HG03103 (cell line): Measurements from ENCODE around the gene STK36.
"Not testable (repeated sequence)": the region's sequence is repeated elsewhere in the genome, so short reads cannot be mapped to it uniquely, and the experiment has no call there.

Source experiments
- ATAC-seq: cut with Tn5 transposase; IDR thresholded peaks from one replicate; pipeline ENCODE4 v1.9.1; 2021; ENCODE audit warnings: low read depth; ENCODE audit not compliant: unreplicated experiment

The STK36 gene

DNA sequence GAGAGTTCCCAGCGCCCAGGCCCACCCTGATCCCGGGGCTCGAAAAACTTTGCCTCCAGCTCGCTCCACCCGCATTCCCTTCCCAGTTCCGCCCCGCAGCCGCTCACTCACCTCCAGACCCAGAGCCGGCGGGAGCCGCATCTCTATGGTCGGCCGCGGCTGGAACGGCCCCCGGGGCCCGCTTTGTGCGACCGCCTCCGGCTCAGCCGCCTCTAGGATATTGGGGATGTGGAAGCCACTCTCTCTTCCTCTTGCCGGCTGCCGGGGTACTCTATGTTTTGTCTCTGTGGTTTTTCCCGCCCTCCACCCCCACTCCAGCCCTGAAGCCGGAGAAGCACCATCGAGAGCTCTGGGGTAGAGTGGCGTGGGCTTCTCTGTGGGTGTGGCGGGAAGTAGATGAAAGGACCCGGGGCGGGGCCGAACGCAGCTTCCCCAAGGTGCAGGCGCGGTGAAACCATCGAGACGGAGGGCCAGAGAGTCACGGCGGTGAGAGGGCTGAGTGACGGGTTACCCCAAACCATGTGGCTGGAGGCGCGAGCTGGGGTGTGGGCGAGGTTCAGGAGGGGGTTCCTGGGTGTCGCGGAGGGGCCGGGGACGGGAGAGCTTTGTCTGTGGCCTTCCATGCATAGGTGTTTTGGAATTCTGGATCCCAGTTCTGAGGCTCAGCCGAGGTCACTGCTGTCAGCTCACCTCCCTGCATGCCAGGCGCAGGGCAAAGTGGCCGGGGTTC is 12.5 kb upstream of the STK36 start, which contains the start of the genes BCS1L and ZNF142:
TSS of gene BCS1L (plus strand) at position 426 of the 730 bp plus-strand sequence. CDS start 1,305 bp downstream, outside the sequence.
TSS of gene ZNF142 (minus strand) at position 366 of the 730 bp plus-strand sequence. CDS start 3,194 bp downstream, outside the sequence.
- ATAC-seq: peak; percentile 93

DNA sequence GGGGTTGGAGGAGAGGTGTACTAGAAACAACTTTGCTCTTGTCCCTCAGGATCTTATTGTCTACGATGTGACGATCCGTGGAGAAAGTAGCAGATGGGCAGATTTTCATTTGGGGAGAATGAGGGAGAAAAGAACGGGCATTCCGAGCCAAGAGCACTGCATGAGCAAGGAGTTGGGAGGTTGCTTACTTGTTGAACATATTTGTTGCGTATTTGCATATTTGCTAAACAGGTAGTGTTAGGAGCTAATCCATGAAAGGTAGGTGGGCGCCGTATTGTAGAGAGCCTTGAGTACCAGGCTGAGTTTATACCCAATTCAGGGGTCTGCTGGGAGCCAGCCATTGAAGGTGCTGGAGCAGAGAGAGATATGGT is 11.9 kb upstream of the STK36 start:
- no peak for ATAC-seq

- no peak for ATAC-seq
Observed at GRCh38 chr2:218662377-218662776, 9.5 kb upstream of the STK36 start.

- ATAC-seq: no peak
Observed at GRCh38 chr2:218662827-218663226, 9.1 kb upstream of the STK36 start.

DNA sequence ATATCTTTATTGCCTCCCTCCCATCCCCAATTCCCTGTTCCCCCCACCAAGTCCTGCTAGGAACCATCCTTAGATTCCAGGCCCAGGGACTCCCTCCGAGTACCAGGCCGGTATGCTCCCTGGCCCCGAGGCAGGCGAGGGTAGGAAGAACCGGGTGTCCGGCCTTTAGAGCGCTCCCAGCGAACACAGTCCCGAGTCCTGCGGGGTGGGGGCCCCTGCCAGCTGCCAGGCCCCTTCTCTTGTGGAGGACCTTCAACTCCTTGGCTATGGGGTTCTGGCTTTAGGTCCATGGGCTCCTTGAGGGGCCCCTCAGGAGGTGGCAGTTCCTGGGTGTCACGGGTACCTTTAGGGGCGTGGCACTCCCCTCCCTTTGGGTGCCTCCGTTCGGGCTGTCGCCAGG is 8.0 kb upstream of the STK36 start:
- no peak for ATAC-seq

DNA sequence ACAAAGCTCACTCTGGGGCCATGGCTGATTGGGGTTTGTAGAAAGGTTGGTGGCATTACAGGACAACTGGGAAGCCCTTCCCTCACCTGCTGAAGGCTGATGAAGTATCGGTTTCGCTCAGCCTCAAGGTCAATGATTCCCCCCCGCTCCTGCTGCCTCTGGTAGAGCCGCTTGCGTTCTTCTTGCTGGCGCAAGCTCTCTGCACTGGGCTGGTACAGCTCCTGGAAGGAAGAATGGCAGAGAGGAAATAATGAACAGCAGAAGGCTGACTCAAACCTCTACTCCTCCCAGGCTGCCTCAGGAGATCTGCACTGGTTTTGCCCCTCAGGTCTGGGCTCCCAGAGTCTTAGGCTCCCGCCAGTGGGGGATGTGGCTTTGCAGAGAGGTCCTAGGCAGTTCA is 7.2 kb upstream of the STK36 start:
- ATAC-seq: no peak

DNA sequence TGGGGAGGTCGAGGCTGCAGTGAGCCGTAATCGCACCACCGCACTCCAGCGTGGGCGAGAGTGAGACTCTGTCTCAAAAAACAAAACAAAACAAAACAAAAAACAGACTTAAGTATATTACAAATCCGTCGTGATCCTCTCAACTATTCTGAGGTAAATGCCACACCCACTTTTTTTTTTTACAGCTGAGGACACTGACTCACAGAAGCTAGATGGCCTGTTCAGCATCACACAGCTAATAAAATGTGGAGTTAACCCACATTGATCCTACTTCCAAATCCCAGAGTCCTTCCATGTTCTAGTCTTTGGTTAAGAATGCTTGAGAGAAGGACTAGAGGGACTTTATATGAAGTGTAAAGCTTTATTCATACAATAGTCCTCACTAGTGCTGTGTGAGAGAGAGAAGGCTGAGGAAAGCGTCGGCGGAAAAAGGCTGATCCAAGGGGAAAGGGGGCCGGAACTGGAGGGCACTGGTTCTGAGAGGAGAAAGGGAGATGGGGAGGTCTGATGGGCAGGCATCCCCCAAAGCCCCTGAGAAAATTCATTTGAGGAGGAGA is 711 bp upstream of the STK36 start:
- ATAC-seq: no peak

DNA sequence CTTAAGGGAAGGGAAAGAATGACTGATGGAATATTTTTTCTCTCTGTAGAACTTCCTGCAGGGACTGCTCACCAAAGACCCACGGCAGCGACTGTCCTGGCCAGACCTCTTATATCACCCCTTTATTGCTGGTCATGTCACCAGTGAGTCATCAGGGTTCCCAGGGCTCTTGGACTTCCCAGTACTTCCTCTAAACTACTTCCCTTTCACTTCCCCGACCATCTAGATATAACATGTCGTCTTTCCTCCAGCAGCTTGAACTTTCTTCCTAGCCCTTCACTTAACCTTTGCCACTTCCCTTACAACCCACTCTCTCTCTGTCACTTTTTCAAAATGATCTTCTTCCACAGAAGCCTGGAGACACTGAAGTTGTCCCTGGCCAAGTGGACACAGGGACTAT is 7.2 kb downstream of the STK36 start:
- no peak for ATAC-seq

GRCh38 chr2:218680061-218680460 is 8.2 kb downstream of the STK36 start:
- no peak for ATAC-seq

GRCh38 chr2:218687400-218688060 is 15.6 kb downstream of the STK36 start:
- ATAC-seq: not testable (repeated sequence)

DNA sequence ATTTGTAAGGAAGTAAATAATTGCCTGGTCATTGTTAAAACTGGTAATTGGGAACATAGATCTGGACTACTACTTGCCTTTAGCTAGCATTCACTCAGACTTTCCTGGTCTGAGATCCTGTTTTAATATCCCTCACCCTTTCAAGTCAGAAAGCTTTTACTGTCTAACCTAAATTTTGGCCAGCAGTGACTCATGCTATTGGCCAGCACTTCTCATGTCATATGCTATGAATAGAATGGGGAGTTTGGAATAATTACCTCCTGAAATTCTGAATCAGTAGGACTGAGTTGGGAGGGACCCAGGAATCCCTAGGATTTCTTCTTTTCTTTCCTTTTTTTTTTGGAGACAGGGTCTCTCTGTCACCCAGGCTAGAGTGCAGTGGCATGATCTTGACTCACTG is 19.3 kb downstream of the STK36 start:
- no peak for ATAC-seq

GRCh38 chr2:218694405-218695145 is 22.7 kb downstream of the STK36 start:
- ATAC-seq: no peak

- ATAC-seq: no peak
Observed at GRCh38 chr2:218698885-218699284, 27.0 kb downstream of the STK36 start.

- no peak for ATAC-seq
Observed at GRCh38 chr2:218701806-218702205, 29.9 kb downstream of the STK36 start.

GRCh38 chr2:218703341-218703740 is 31.5 kb downstream of the STK36 start:
- no peak for ATAC-seq

GRCh38 chr2:218708086-218708485 is 36.2 kb downstream of the STK36 start:
- ATAC-seq: no peak

DNA sequence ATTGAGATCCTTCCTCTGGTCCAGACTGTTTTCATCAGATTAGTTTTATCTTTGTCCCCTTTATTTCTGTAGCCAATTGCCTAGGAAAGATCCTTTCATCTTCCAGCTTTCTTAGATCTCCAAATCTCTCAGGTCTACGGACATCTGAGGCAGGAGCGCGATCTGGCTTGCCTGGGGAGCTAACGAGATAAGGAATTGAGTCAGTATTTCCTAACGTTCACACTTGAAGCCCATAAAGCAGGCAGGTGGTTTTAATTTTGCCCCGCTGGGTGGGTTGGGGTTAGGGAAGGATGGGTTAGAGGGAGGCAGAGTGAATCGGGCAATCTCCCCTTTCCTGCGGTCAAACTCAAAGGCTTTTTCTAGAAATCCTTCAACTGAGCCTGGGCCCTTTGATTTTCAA is 38.0 kb downstream of the STK36 start:
- ATAC-seq: no peak

GRCh38 chr2:218710334-218710686 is 38.4 kb downstream of the STK36 start:
- ATAC-seq: no peak

DNA sequence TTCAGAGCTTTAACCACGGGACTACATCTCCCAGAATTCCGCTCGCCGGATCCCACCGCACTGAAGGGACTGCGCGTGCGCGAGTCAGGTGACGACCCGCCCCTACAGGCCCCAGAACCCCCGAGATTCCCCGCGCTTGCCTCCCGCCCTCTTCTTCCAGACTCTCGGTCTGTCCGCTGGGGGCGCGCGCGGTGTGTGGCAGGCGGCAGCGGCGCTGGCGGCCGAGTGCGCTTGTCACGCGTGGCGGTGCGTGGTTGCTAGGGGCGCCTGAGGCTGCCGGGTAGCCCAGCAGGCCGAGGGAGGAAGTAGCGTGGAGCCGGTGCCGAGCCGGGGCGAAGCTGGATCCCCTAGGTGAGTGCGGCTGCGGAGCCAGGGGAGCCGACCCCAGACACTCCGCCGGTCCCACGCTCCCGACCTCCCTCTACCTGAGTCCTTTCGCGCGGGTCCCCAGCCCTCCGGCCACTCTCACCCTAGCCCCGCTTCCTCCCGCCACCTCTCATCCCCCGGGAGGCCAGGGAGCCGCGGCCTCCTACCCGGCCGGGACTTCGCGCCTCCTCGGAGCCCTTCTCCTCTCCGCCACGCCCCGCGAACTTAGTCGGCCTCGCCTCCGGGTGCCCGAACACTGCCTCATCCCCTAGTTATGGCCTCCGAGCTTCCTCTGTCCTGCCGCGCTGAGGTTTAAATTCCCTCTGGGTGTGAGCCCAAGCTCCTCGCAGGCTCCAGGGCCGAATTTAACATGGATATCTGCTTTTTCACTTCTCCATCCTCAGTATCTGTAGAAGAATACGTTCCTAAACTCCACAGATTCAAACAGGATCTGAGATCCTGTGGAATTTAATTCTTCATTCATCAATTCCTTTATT is 39.0 kb downstream of the STK36 start, which contains the start of gene TTLL4:
TSS of gene TTLL4 (plus strand) at position 149 of the 863 bp plus-strand sequence. CDS start 26,842 bp downstream, outside the sequence.
- ATAC-seq: peak; percentile 81

DNA sequence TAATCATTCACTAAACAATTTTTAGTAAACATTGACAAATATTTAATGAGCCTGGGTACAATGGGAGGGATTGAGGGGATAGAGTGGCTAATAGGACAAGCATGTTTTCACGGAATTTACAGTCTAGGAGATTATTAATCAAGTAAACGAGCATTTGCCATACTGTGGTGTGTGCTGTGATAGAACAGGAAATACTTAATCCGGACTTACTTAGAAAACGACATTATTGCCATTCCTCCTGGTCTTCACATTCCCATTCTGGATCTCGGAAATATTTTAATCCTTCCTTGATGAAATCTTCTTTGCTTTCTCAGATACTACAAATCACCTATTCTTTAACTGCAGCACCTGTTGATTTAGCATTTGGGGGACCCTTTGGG is 39.7 kb downstream of the STK36 start:
- ATAC-seq: no peak
